Ascending aorta (tissue), 2 donors: ENCODE measurements around the gene TNRC18. TPM values are rescaled to one million over a fixed set of nuclear protein-coding genes. Genes with fewer than 3 reads are reported as not detected.
"Not testable (repeated sequence)": the region's sequence is repeated elsewhere in the genome, so short reads cannot be mapped to it uniquely, and the experiment has no call there.

Experiments
- DNase-seq, 2 donors: peaks; one replicate each; pipeline ENCODE4 v3.0.0-alpha.2; 2019; ENCODE audit warnings: low spot score in 2 of 2
- H3K27ac ChIP-seq, 2 donors: fragments of 200-600 bp; sonication (generic); one replicate each; pipeline ENCODE4 v1.5.1; 2016 to 2017; ENCODE audit warnings: mild to moderate bottlenecking in 1 of 2
- H3K27me3 ChIP-seq: fragments of 200-600 bp; sonication (generic); one replicate; pipeline ENCODE4 v1.5.1; 2017
- H3K36me3 ChIP-seq, 2 donors: fragments of 200-600 bp; sonication (generic); one replicate each; pipeline ENCODE4 v1.5.1; 2016
- H3K4me1 ChIP-seq, 2 donors: fragments of 200-600 bp; sonication (generic); one replicate each; pipeline ENCODE4 v1.5.1; 2016 to 2017; ENCODE audit warnings: mild to moderate bottlenecking in 1 of 2
- H3K4me3 ChIP-seq, 2 donors: fragments of 200-600 bp; sonication (generic); one replicate each; pipeline ENCODE4 v1.5.1; 2016 to 2017; ENCODE audit warnings: mild to moderate bottlenecking in 1 of 2
- H3K9me3 ChIP-seq, 2 donors: fragments of 200-600 bp; sonication (generic); one replicate each; pipeline ENCODE4 v1.5.1; 2016
- CTCF ChIP-seq, 3 experiments: fragments of 200-600 bp in 2 of 3; fragments of 450-650 bp in 1 of 3; sonication (generic) in 2 of 3; IDR thresholded peaks; one replicate each; pipeline ENCODE4 v1.5.1; 2016 to 2019; ENCODE audit warnings: antibody characterized with exemption in 3 of 3, mild to moderate bottlenecking in 1 of 3, moderate library complexity in 1 of 3
- intact Hi-C: fragments of 100-400 bp; cut with DNase I; formaldehyde crosslinking; loops from one replicate; pipeline ENCODE4 v1.15.1; 2023
- total RNA-seq: library from RNA; depleted of rRNA; stranded (reverse); fragments of >200 nt; gene quantifications from one replicate; pipeline ENCODE4 v1.1.0, GENCODE V29; 2016

TNRC18 gene
- total RNA-seq, 1 donor from 2014 or later: 240 TPM

- intact Hi-C loops: no loop called here
- TF ChIP-seq CTCF (IDR thresholded peaks at IDR 0.05): no peak
Measured at GRCh38 chr7:5266191-5267028, 157.2 kb downstream of the TNRC18 start.

GRCh38 chr7:5265320-5266190 is 158.1 kb downstream of the TNRC18 start:
- Histone ChIP-seq H3K36me3 (no peaks in the 10 kb centered on the region), H3K27me3 (no peaks in the 10 kb centered on the region), H3K9me3 (no peaks in the 10 kb centered on the region), H3K4me3 (no peak overlapping the region), H3K4me1 (no peaks in the 10 kb centered on the region), H3K27ac (no peak overlapping the region)
- TF ChIP-seq CTCF (IDR thresholded peaks at IDR 0.05): no peak
- DNase-seq: no peak
- intact Hi-C loops: no loop called here

More at GRCh38 chr7:5266191-5267028, 157.2 kb downstream of the TNRC18 start:
- no peak overlapping the region for H3K27ac ChIP-seq
- no peaks in the 10 kb centered on the region for H3K9me3 ChIP-seq
- H3K4me1 ChIP-seq: no peaks in the 10 kb centered on the region
- H3K36me3 ChIP-seq: no peaks in the 10 kb centered on the region
- no peaks in the 10 kb centered on the region for H3K27me3 ChIP-seq
- DNase-seq: no peak
- H3K4me3 ChIP-seq: no peak overlapping the region

- H3K4me1 ChIP-seq, DNase-seq, H3K9me3 ChIP-seq, intact Hi-C loops, H3K36me3 ChIP-seq, H3K4me3 ChIP-seq, H3K27ac ChIP-seq, H3K27me3 ChIP-seq: not testable (repeated sequence)
Measured at GRCh38 chr7:5263066-5263465, 160.6 kb downstream of the TNRC18 start.

- H3K4me1 ChIP-seq, DNase-seq, H3K27me3 ChIP-seq, intact Hi-C loops, H3K9me3 ChIP-seq, H3K36me3 ChIP-seq, H3K4me3 ChIP-seq, H3K27ac ChIP-seq: not testable (repeated sequence)
Measured at GRCh38 chr7:5260530-5261068, 163.0 kb downstream of the TNRC18 start.

Other genes with a start within 250 kb of the TNRC18 start
- 21.1 TPM for gene WIPI2, start 233.6 kb downstream of the TNRC18 start, total RNA-seq
- gene SLC29A4, start 140.9 kb downstream of the TNRC18 start, total RNA-seq: 3.2 TPM
- 31.7 TPM for gene FBXL18, start 90.0 kb upstream of the TNRC18 start, total RNA-seq
- 9,307 TPM for gene ACTB, start 106.8 kb upstream of the TNRC18 start, total RNA-seq
- gene FSCN1, start 169.0 kb upstream of the TNRC18 start, total RNA-seq: 129 TPM